Tibial nerve (tissue), 4 donors: ENCODE measurements around the gene MAP4K3.

Source experiments
- EP300 ChIP-seq, 2 donors: sonication (generic); formaldehyde crosslinking; IDR thresholded peaks; one replicate each; pipeline ENCODE4 v1.6.1; 2017; ENCODE audit warnings: antibody characterized with exemption in 2 of 2, mild to moderate bottlenecking in 1 of 2
- POLR2A ChIP-seq, 2 donors: fragments of 450-650 bp; IDR thresholded peaks; one replicate each; pipeline ENCODE4 v1.6.1; 2017; ENCODE audit warnings: antibody characterized with exemption in 2 of 2, mild to moderate bottlenecking in 2 of 2, moderate library complexity in 2 of 2
- TF ChIP-seq, protein P1 (sequence below), 5 experiments: fragments of 200-600 bp in 3 of 5; fragments of 450-650 bp in 2 of 5; sonication (generic) in 3 of 5; IDR thresholded peaks; one replicate each; pipeline ENCODE4 v1.5.1; 2016 to 2019; ENCODE audit warnings: antibody characterized with exemption in 5 of 5, mild to moderate bottlenecking in 3 of 5, moderate library complexity in 2 of 5

DNA sequence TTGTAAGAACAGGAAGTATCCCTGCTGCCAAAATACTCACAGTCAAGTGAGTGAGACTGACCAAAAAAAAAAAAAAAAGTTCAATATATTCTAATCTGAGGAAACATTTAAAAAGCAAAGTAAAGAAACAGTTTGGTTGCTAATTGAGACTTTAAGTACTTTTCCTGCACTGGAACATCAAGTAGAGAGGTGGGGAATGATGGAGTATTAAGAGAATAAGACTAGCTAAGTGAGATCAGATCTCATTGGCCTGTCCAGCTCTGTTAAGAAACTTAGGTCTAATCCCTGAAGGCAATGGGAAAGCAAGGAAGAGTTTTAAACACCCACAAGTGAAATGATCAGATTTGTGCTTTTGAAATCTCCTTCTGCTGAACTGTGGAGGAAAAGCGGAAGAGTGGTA is 27.8 kb upstream of the MAP4K3 start:
- TF ChIP-seq, protein P1, sequence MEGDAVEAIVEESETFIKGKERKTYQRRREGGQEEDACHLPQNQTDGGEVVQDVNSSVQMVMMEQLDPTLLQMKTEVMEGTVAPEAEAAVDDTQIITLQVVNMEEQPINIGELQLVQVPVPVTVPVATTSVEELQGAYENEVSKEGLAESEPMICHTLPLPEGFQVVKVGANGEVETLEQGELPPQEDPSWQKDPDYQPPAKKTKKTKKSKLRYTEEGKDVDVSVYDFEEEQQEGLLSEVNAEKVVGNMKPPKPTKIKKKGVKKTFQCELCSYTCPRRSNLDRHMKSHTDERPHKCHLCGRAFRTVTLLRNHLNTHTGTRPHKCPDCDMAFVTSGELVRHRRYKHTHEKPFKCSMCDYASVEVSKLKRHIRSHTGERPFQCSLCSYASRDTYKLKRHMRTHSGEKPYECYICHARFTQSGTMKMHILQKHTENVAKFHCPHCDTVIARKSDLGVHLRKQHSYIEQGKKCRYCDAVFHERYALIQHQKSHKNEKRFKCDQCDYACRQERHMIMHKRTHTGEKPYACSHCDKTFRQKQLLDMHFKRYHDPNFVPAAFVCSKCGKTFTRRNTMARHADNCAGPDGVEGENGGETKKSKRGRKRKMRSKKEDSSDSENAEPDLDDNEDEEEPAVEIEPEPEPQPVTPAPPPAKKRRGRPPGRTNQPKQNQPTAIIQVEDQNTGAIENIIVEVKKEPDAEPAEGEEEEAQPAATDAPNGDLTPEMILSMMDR (IDR thresholded peaks at IDR 0.05), result no peak
- TF ChIP-seq POLR2A (IDR thresholded peaks at IDR 0.05), result no peak
- TF ChIP-seq EP300 (IDR thresholded peaks at IDR 0.05), result no peak
